CD14-positive monocyte (primary cell): ENCODE measurements around the gene DYNC1LI1. TPM values are rescaled to one million over a fixed set of nuclear protein-coding genes. Genes with fewer than 3 reads are reported as not detected.
A peak's percentile ranks its signal among the peaks of the same experiment; 100 is the strongest.

ENCODE experiments used
- DNase-seq, 3 donors: peaks; one replicate each; pipeline ENCODE4 v3.0.0-alpha.2; 2011 to 2022
- H2AFZ ChIP-seq: 2 replicates; pipeline ENCODE4 v1.6.0; 2012; ENCODE audit warnings: mild to moderate bottlenecking, low read depth, low read length, inconsistent platforms; ENCODE audit not compliant: insufficient read depth, poor library complexity, severe bottlenecking
- H3K27ac ChIP-seq, 2 donors: 1 replicate in 1 of 2; 2 replicates in 1 of 2; pipeline ENCODE4 v1.5.1; 2012 to 2013; ENCODE audit warnings: low read length in 2 of 2, control low read depth in 1 of 2, inconsistent platforms in 1 of 2, low read depth in 1 of 2, mild to moderate bottlenecking in 1 of 2
- H3K27me3 ChIP-seq, 2 donors: one replicate each; pipeline versions ENCODE4 v1.6.0 to v1.6.1; 2011 to 2013; ENCODE audit warnings: low read length in 2 of 2; ENCODE audit not compliant: control insufficient read depth in 2 of 2, insufficient read depth in 2 of 2
- H3K36me3 ChIP-seq, 2 donors: replicated peaks in 1 of 2; 1 replicate in 1 of 2; 2 replicates in 1 of 2; pipeline versions ENCODE4 v1.5.1 to v1.6.1; 2012 to 2013; ENCODE audit warnings: low read length in 2 of 2, control low read depth in 1 of 2, inconsistent platforms in 1 of 2, mild to moderate bottlenecking in 1 of 2; ENCODE audit not compliant: insufficient read depth in 2 of 2, control insufficient read depth in 1 of 2
- H3K4me1 ChIP-seq, 2 donors: 1 replicate in 1 of 2; 2 replicates in 1 of 2; pipeline versions ENCODE4 v1.5.1 to v1.6.1; 2012 to 2013; ENCODE audit warnings: low read length in 2 of 2, control low read depth in 1 of 2, inconsistent platforms in 1 of 2, mild to moderate bottlenecking in 1 of 2, moderate library complexity in 1 of 2; ENCODE audit not compliant: insufficient read depth in 2 of 2, control insufficient read depth in 1 of 2
- H3K4me2 ChIP-seq: replicated peaks from 2 replicates; pipeline ENCODE3; 2012; ENCODE audit warnings: low read length, moderate library complexity, mild to moderate bottlenecking; ENCODE audit not compliant: poor library complexity, severe bottlenecking; ENCODE audit errors: extremely low read depth
- H3K4me3 ChIP-seq, 3 experiments: fragments of 200-600 bp in 1 of 3; sonication (generic) in 1 of 3; replicated peaks in 1 of 3; 1 replicate in 2 of 3; 2 replicates in 1 of 3; pipeline ENCODE4 v1.5.1; 2011 to 2013; ENCODE audit warnings: low read length in 3 of 3, mild to moderate bottlenecking in 3 of 3, control low read depth in 2 of 3, low read depth in 2 of 3, inconsistent platforms in 1 of 3, moderate library complexity in 1 of 3
- H3K79me2 ChIP-seq: 2 replicates; pipeline ENCODE4 v1.6.0; 2012; ENCODE audit warnings: mild to moderate bottlenecking, control low read depth, inconsistent platforms, low read length, moderate library complexity; ENCODE audit not compliant: insufficient read depth
- H3K9ac ChIP-seq: 2 replicates; pipeline ENCODE4 v1.6.0; 2017; ENCODE audit warnings: low read length, mild to moderate bottlenecking; ENCODE audit not compliant: insufficient read depth, poor library complexity, severe bottlenecking
- H3K9me3 ChIP-seq, 2 donors: replicated peaks in 1 of 2; 1 replicate in 1 of 2; 2 replicates in 1 of 2; pipeline versions ENCODE4 v1.5.1 to v1.6.1; 2012 to 2013; ENCODE audit warnings: low read length in 2 of 2, control low read depth in 1 of 2; ENCODE audit not compliant: control insufficient read depth in 1 of 2, insufficient read depth in 1 of 2
- H4K20me1 ChIP-seq: 2 replicates; pipeline ENCODE4 v1.6.0; 2012; ENCODE audit warnings: mild to moderate bottlenecking, low read length, control low read depth, moderate library complexity; ENCODE audit not compliant: insufficient read depth
- H3K27ac Mint-ChIP-seq, 7 donors: one replicate each; pipeline ENCODE4 v1.8.0; 2020; ENCODE audit warnings: mild to moderate bottlenecking in 7 of 7, mixed read lengths in 7 of 7, moderate library complexity in 6 of 7, inconsistent platforms in 2 of 7
- H3K27me3 Mint-ChIP-seq, 3 donors: one replicate each; pipeline ENCODE4 v1.8.0; 2021 to 2022; ENCODE audit warnings: low read depth in 3 of 3, mild to moderate bottlenecking in 3 of 3, mixed read lengths in 3 of 3, moderate library complexity in 3 of 3, inconsistent platforms in 1 of 3
- H3K36me3 Mint-ChIP-seq, 2 donors: one replicate each; pipeline ENCODE4 v1.8.0; 2020; ENCODE audit warnings: mixed read lengths in 2 of 2, inconsistent platforms in 1 of 2, mild to moderate bottlenecking in 1 of 2
- H3K4me1 Mint-ChIP-seq: one replicate; pipeline ENCODE4 v1.8.0; 2020; ENCODE audit warnings: mild to moderate bottlenecking, mixed read lengths
- H3K4me3 Mint-ChIP-seq, 2 donors: one replicate each; pipeline ENCODE4 v1.8.0; 2020; ENCODE audit warnings: mild to moderate bottlenecking in 2 of 2, mixed read lengths in 2 of 2, moderate library complexity in 1 of 2
- H3K9me3 Mint-ChIP-seq, 7 donors: one replicate each; pipeline ENCODE4 v1.8.0; 2020 to 2022; ENCODE audit warnings: mixed read lengths in 7 of 7, mild to moderate bottlenecking in 6 of 7, moderate library complexity in 6 of 7, inconsistent platforms in 2 of 7
- CTCF ChIP-seq: fragments of 200-600 bp; IDR thresholded peaks from one replicate; pipeline ENCODE4 v1.8.0; 2022; ENCODE audit warnings: antibody characterized with exemption, mild to moderate bottlenecking
- WGBS: methylation state at CpG from one replicate; pipeline ENCODE4 v1.1.5; 2013; ENCODE audit warnings: missing lambda C conversion rate; ENCODE audit not compliant: insufficient coverage; 5-methylcytosine and 5-hydroxymethylcytosine counted together
- intact Hi-C, 2 donors: fragments of 100-400 bp; cut with micrococcal nuclease; formaldehyde crosslinking; loops; one replicate each; pipeline versions ENCODE4 v1.15.0 to v1.15.1; 2023
- polyA plus RNA-seq, 3 donors: library from polyadenylated mRNA; depleted of rRNA in 1 of 3; unstranded in 2 of 3; stranded (reverse) in 1 of 3; fragments of 300-500 nt in 2 of 3; fragments of >200 nt in 1 of 3; fragmentation: Illumina TruSeq in 2 of 3; gene quantifications; 1 replicate in 2 of 3; 2 replicates in 1 of 3; pipeline ENCODE4 v1.2.3, GENCODE V29; 2012 to 2021

The DYNC1LI1 gene
- polyA plus RNA-seq, 3 donors: 23.5 to 50.1 (median 46.8) TPM

- H4K20me1 ChIP-seq: no peaks in the 10 kb centered on the region
- H3K36me3 ChIP-seq: no peaks in the 10 kb centered on the region
- intact Hi-C loops: no loop called here
- no peak overlapping the region for H3K9ac ChIP-seq
- no peaks in the 10 kb centered on the region for H3K27me3 ChIP-seq
- H3K9me3 ChIP-seq: no peaks in the 10 kb centered on the region
- H3K4me1 Mint-ChIP-seq: peaks cover 4% of the 10 kb centered on the region
- H3K36me3 Mint-ChIP-seq: no peaks in the 10 kb centered on the region
- peak overlapping the region; percentile 65 for H2AFZ ChIP-seq
- H3K9me3 Mint-ChIP-seq: peaks cover 0 to 3% (median 0%) of the 10 kb centered on the region in 7 donors
- no peak overlapping the region for H3K4me3 Mint-ChIP-seq
- WGBS: no CpG with 5 or more reads among the region's 2 CpGs
- no peak for TF ChIP-seq CTCF
- no peak overlapping the region for H3K27ac ChIP-seq
- DNase-seq: no peak
- no peak overlapping the region for H3K27ac Mint-ChIP-seq
- no peak overlapping the region for H3K4me2 ChIP-seq
- H3K4me3 ChIP-seq: no peak overlapping the region
- peaks cover 0 to 8% (median 0%) of the 10 kb centered on the region in 3 donors for H3K27me3 Mint-ChIP-seq
- H3K4me1 ChIP-seq: no peaks in the 10 kb centered on the region
- no peaks in the 10 kb centered on the region for H3K79me2 ChIP-seq
Measured at GRCh38 chr3:32597656-32598055, 27.0 kb upstream of the DYNC1LI1 start.

GRCh38 chr3:32596909-32597369 is 26.3 kb upstream of the DYNC1LI1 start:
- H3K27me3 ChIP-seq: no peaks in the 10 kb centered on the region
- H3K36me3 ChIP-seq: no peaks in the 10 kb centered on the region
- no peaks in the 10 kb centered on the region for H4K20me1 ChIP-seq
- no peaks in the 10 kb centered on the region for H3K79me2 ChIP-seq
- no peak for TF ChIP-seq CTCF
- no peak overlapping the region for H3K9ac ChIP-seq
- no peaks in the 10 kb centered on the region for H3K4me1 ChIP-seq
- 100% methylated on average over 7 of the region's 8 CpGs for WGBS
- no peak overlapping the region for H3K4me3 Mint-ChIP-seq
- intact Hi-C loops: no loop called here
- peaks cover 4% of the 10 kb centered on the region for H3K4me1 Mint-ChIP-seq
- H3K4me2 ChIP-seq: no peak overlapping the region
- DNase-seq: no peak
- no peak overlapping the region for H3K4me3 ChIP-seq
- H3K27ac ChIP-seq: no peak overlapping the region
- H3K36me3 Mint-ChIP-seq: no peaks in the 10 kb centered on the region
- H3K27ac Mint-ChIP-seq: no peak overlapping the region
- H3K9me3 ChIP-seq: no peaks in the 10 kb centered on the region
- no peak overlapping the region for H2AFZ ChIP-seq
- H3K27me3 Mint-ChIP-seq: peaks cover 0 to 10% (median 0%) of the 10 kb centered on the region in 3 donors
- peaks cover 0 to 3% (median 0%) of the 10 kb centered on the region in 7 donors for H3K9me3 Mint-ChIP-seq
